Keratinocyte (primary cell): ENCODE results near the gene PITX1. TPM values are rescaled to one million over a fixed set of nuclear protein-coding genes. Genes with fewer than 3 reads are reported as not detected.

Experiments
- DNase-seq: peaks from one replicate; pipeline ENCODE4 v3.0.0-alpha.2; 2011; ENCODE audit warnings: low read depth, missing footprints, low spot score
- FAIRE-seq: peaks from 2 replicates; lab custom pipeline; 2011; peaks lifted over from hg19 to GRCh38; lab: Jason Lieb, UNC
- H2AFZ ChIP-seq: 2 replicates; pipeline ENCODE4 v1.6.0; 2012; ENCODE audit warnings: low read length, control low read depth, inconsistent platforms; ENCODE audit not compliant: control insufficient read depth
- H3K27ac ChIP-seq: 2 replicates; pipeline ENCODE4 v1.5.1; 2011; ENCODE audit warnings: low read length; ENCODE audit not compliant: control insufficient read depth, insufficient read depth
- H3K27me3 ChIP-seq: 3 replicates; pipeline ENCODE4 v1.6.0; 2011; ENCODE audit warnings: low read length; ENCODE audit not compliant: control insufficient read depth, insufficient read depth; ENCODE audit errors: extremely low read depth
- H3K36me3 ChIP-seq, 2 experiments: 2 replicates in 1 of 2; 3 replicates in 1 of 2; pipeline ENCODE4 v1.5.1; 2011; ENCODE audit warnings: low read length in 2 of 2, mild to moderate bottlenecking in 1 of 2; ENCODE audit not compliant: control insufficient read depth in 2 of 2, insufficient read depth in 2 of 2; ENCODE audit errors: extremely low read depth in 1 of 2
- H3K4me1 ChIP-seq: 3 replicates; pipeline ENCODE4 v1.5.1; 2011; ENCODE audit warnings: low read length; ENCODE audit not compliant: control insufficient read depth, insufficient read depth; ENCODE audit errors: extremely low read depth
- H3K4me2 ChIP-seq: 3 replicates; pipeline ENCODE4 v1.6.0; 2011; ENCODE audit warnings: low read depth, low read length; ENCODE audit not compliant: control insufficient read depth, insufficient read depth; ENCODE audit errors: extremely low read depth
- H3K4me3 ChIP-seq, 3 experiments: fragments of 200-600 bp in 1 of 3; sonication (generic) in 1 of 3; 2 replicates in 2 of 3; 3 replicates in 1 of 3; pipeline ENCODE4 v1.5.1; 2011 to 2016; ENCODE audit warnings: low read length in 3 of 3, mild to moderate bottlenecking in 3 of 3, control low read depth in 2 of 3, inconsistent platforms in 1 of 3, low read depth in 1 of 3, mixed read lengths in 1 of 3, mixed run types in 1 of 3, moderate library complexity in 1 of 3; ENCODE audit not compliant: control insufficient read depth in 2 of 3, insufficient read depth in 2 of 3; ENCODE audit errors: extremely low read depth in 1 of 3
- H3K79me2 ChIP-seq: 2 replicates; pipeline ENCODE4 v1.6.0; 2012; ENCODE audit warnings: low read length; ENCODE audit not compliant: control insufficient read depth, insufficient read depth
- H3K9ac ChIP-seq: 3 replicates; pipeline ENCODE4 v1.6.0; 2011; ENCODE audit warnings: low read length; ENCODE audit not compliant: control insufficient read depth, insufficient read depth; ENCODE audit errors: extremely low read depth
- H3K9me1 ChIP-seq: 3 replicates; pipeline ENCODE4 v1.6.0; 2011; ENCODE audit warnings: low read length; ENCODE audit not compliant: control insufficient read depth, insufficient read depth; ENCODE audit errors: extremely low read depth
- H3K9me3 ChIP-seq: 2 replicates; pipeline ENCODE4 v1.5.1; 2012; ENCODE audit warnings: low read depth, low read length; ENCODE audit not compliant: control insufficient read depth
- H4K20me1 ChIP-seq: 3 replicates; pipeline ENCODE4 v1.6.0; 2011; ENCODE audit warnings: low read length; ENCODE audit not compliant: control insufficient read depth, insufficient read depth; ENCODE audit errors: extremely low read depth
- CTCF ChIP-seq, 3 experiments: IDR thresholded peaks in 1 of 3; conservative IDR thresholded peaks in 1 of 3; optimal IDR thresholded peaks in 1 of 3; 2 replicates in 2 of 3; 3 replicates in 1 of 3; pipeline versions ENCODE3 to v1.5.1; 2011; ENCODE audit warnings: low read length in 3 of 3, mild to moderate bottlenecking in 3 of 3, moderate library complexity in 2 of 3, control low read depth in 1 of 3, inconsistent platforms in 1 of 3; ENCODE audit not compliant: insufficient read depth in 2 of 3; ENCODE audit errors: extremely low read depth in 1 of 3
- EZH2 ChIP-seq: IDR thresholded peaks from one replicate; pipeline ENCODE4 v1.6.1; 2012; ENCODE audit warnings: inconsistent platforms, mild to moderate bottlenecking, low read length, moderate library complexity
- dilution Hi-C: fragments of 300-500 bp; cut with MboI; formaldehyde crosslinking; loops from one replicate; pipeline ENCODE4 v1.7.0; 2020; ENCODE audit warnings: low sequenced_read_pairs; ENCODE audit not compliant: extremely low pct_ligation_motif_present
- polyA plus RNA-seq, 5 experiments: library from polyadenylated mRNA; depleted of rRNA in 3 of 5; stranded (reverse) in 3 of 5; stranded (forward) in 1 of 5; unstranded in 1 of 5; fragments of >200 nt; gene quantifications; 1 replicate in 1 of 5; 2 replicates in 3 of 5; 3 replicates in 1 of 5; pipeline versions ENCODE4 v1.2.1 to v1.2.3, GENCODE V29; 2011 to 2012; ENCODE audit warnings: missing spikeins in 2 of 5, low read depth in 1 of 5, low replicate concordance in 1 of 5

The PITX1 gene
- polyA plus RNA-seq, 1 donor (not counting 4 experiments of a cell fraction or from before 2014, with no cell fraction given): 0.73 TPM

GRCh38 chr5:135027697-135028615 is 6.1 kb downstream of the PITX1 start:
- dilution Hi-C loops: no loop called here
- H3K79me2 ChIP-seq: no peaks in the 10 kb centered on the region
- H4K20me1 ChIP-seq: no peaks in the 10 kb centered on the region
- H3K27me3 ChIP-seq: peaks cover 66% of the 10 kb centered on the region
- no peak for DNase-seq
- no peak overlapping the region for H3K4me3 ChIP-seq
- no peak overlapping the region for H2AFZ ChIP-seq
- H3K4me2 ChIP-seq: no peak overlapping the region
- H3K27ac ChIP-seq: no peak overlapping the region
- peaks cover 10% of the 10 kb centered on the region for H3K9me3 ChIP-seq
- no peaks in the 10 kb centered on the region for H3K36me3 ChIP-seq
- H3K9ac ChIP-seq: no peak overlapping the region
- peaks cover 16% of the 10 kb centered on the region for H3K4me1 ChIP-seq
- TF ChIP-seq CTCF (optimal IDR thresholded peaks at IDR 0.05 in 1 of 3, IDR thresholded peaks at IDR 0.05 in 1 of 3, conservative IDR thresholded peaks at IDR 0.05 in 1 of 3; ENCODE audit: extremely low read depth in 1 of 3, insufficient read depth in 2 of 3, low read length in 3 of 3): no peak
- peak; percentile 40 for TF ChIP-seq EZH2
- no peak for FAIRE-seq
- no peaks in the 10 kb centered on the region for H3K9me1 ChIP-seq

GRCh38 chr5:135027266-135027696 is 6.7 kb downstream of the PITX1 start:
- dilution Hi-C loops: no loop called here
- no peak for FAIRE-seq
- no peak overlapping the region for H2AFZ ChIP-seq

More at GRCh38 chr5:135027266-135027696, 6.7 kb downstream of the PITX1 start:
- TF ChIP-seq CTCF (optimal IDR thresholded peaks at IDR 0.05 in 1 of 3, IDR thresholded peaks at IDR 0.05 in 1 of 3, conservative IDR thresholded peaks at IDR 0.05 in 1 of 3; ENCODE audit: extremely low read depth in 1 of 3, insufficient read depth in 2 of 3, low read length in 3 of 3) (no peak), EZH2 (no peak)
- Histone ChIP-seq H3K9me3 (peaks cover 10% of the 10 kb centered on the region), H3K4me1 (peaks cover 11% of the 10 kb centered on the region), H3K79me2 (no peaks in the 10 kb centered on the region), H3K4me2 (no peak overlapping the region), H3K27ac (no peak overlapping the region), H3K4me3 (no peak overlapping the region), H4K20me1 (no peaks in the 10 kb centered on the region), H3K9me1 (no peaks in the 10 kb centered on the region), H3K36me3 (no peaks in the 10 kb centered on the region), H3K27me3 (peaks cover 60% of the 10 kb centered on the region), H3K9ac (no peak overlapping the region)
- DNase-seq: no peak
